ENCODE results near the gene GRIP2.

Gene GRIP2

DNA sequence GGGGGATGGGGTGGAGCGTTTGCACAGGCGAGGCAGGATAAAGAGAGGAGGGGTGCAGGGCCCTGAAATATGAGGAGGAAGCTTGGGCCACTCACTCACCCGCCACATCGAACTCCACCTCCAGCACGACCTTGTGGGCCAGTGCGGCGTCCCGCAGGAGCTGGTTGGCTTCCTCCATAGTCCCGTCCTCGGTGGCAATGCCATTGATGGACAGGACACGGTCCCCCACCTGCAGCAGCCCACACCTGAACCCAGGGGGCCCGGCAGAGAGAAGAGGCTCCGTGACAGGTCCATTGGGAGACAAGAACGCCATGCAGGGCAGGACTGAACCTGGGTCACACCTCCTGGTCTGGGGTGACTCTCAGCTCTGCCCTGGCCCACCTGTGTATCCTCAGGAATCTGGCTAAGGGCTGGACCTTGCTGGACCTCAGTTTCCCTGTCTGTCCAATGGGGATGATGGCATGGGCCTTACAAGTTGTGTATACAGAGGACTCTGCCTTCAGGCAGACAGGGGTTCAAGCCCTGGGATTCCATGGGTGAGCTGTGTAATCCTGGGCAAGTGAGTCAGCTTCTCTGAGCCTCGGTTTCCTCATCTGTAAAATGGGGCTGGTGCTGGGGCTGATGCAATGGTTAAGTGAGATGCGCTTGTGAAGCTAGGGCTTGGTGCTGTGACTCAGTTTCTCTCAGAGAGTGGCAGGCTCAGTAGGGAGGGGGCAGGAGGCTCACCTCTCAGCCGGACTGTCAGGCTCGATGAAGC, 26.4 kb downstream of the GRIP2 start:
- TF ChIP-seq, protein P1, sequence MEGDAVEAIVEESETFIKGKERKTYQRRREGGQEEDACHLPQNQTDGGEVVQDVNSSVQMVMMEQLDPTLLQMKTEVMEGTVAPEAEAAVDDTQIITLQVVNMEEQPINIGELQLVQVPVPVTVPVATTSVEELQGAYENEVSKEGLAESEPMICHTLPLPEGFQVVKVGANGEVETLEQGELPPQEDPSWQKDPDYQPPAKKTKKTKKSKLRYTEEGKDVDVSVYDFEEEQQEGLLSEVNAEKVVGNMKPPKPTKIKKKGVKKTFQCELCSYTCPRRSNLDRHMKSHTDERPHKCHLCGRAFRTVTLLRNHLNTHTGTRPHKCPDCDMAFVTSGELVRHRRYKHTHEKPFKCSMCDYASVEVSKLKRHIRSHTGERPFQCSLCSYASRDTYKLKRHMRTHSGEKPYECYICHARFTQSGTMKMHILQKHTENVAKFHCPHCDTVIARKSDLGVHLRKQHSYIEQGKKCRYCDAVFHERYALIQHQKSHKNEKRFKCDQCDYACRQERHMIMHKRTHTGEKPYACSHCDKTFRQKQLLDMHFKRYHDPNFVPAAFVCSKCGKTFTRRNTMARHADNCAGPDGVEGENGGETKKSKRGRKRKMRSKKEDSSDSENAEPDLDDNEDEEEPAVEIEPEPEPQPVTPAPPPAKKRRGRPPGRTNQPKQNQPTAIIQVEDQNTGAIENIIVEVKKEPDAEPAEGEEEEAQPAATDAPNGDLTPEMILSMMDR (IDR thresholded peaks at IDR 0.05; ENCODE audit: low read depth, low read length, missing control alignments): no peak
- no peak overlapping the region for H3K4me3 ChIP-seq (ENCODE audit: low read depth, low read length)
- in situ Hi-C loops (cut with HindIII; ENCODE audit: low sequenced_read_pairs): no loop called here
- DNase-seq (ENCODE audit: low read depth): no peak

DNA sequence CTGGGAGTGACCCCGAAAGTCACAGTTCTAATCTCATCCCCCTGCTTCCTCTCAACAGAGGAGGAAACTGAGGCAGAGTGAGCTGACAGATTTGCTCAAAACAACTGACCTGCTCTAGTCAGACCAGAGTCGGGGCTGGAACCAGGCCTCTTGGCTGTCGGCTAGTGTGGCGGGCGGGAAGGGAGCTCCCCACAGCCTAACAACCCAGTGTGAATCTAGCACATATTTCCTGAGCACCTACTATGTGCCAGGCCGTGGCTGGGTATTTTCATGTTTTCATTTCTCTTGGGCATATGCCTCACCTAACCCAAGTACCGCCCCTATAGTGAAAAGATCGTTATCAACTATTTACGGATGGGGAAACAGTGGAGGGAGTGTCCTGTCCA, 27.2 kb downstream of the GRIP2 start:
- H3K4me3 ChIP-seq (ENCODE audit: low read depth, low read length): no peak overlapping the region
- TF ChIP-seq, protein P1 (IDR thresholded peaks at IDR 0.05; ENCODE audit: low read depth, low read length, missing control alignments): no peak
- DNase-seq (ENCODE audit: low read depth): no peak
- in situ Hi-C loops (cut with HindIII; ENCODE audit: low sequenced_read_pairs): no loop called here

DNA sequence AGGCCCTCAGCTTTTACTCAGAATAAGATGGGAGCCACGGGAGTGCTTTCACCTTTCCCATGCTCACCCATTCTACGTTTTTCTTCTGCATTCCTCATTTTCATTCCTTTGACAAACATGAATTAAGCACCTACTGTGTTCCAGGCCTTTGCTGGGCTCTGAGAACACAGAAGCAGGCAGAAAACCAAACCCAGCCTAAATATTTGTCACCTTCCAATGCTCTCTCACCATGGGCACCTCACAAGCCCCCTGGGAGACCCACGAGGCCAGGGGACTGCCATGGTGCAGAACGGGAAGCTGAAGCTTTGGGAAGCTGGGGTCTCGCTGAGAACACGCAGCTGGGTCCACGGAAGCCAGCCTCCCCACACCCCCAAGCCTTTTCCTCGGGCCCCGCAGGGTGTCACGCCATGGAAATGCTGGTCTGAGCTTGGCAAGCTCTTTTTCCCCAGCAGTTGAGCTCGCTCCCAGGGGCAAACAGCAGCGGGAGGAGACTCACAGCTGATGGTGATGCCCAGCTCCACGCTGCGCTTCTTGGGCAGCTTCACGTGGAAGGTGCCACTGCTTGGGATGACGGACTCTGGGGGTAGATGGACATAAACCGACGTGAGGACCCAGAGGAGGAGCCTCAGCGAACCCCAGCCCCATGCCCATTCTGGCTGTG, 27.7 kb downstream of the GRIP2 start:
- TF ChIP-seq, protein P1 (IDR thresholded peaks at IDR 0.05; ENCODE audit: low read depth, low read length, missing control alignments): no peak
- DNase-seq (ENCODE audit: low read depth): no peak
- in situ Hi-C loops (cut with HindIII; ENCODE audit: low sequenced_read_pairs): no loop called here
- H3K4me3 ChIP-seq (ENCODE audit: low read depth, low read length): no peak overlapping the region

DNA sequence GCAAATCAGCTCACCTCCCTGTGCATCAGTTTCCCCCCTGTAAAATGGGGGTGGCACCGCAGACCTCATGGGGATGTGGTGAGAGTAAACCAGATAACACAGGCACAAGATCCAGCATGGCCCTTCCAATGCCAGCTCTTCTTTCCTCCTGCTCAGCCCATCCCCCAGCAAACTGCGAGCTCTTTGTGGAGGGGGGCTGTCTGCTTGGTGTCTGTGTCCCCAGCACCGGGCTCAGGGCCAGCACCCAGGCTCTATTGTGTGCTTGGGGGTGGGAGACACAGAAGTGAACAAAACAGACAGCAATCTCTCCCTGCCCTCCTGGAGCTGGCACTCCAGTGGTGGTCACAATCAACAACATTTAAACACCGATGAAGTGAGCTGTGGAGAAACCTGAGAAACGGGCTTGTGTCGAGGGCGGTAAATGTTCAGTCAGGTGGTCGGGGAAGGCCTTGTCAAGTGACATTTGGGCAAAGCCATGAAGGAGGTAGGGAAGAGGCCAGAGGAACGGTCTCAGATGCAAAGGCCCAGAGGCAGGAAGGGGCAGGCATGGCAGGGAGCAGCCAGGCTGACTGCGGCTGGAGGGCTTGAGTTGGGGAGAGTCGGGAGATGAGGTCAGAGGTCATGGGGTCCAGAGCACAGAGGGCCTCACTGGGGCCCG, 28.4 kb downstream of the GRIP2 start:
- in situ Hi-C loops (cut with HindIII; ENCODE audit: low sequenced_read_pairs): no loop called here
- no peak overlapping the region for H3K4me3 ChIP-seq (ENCODE audit: low read depth, low read length)

DNA sequence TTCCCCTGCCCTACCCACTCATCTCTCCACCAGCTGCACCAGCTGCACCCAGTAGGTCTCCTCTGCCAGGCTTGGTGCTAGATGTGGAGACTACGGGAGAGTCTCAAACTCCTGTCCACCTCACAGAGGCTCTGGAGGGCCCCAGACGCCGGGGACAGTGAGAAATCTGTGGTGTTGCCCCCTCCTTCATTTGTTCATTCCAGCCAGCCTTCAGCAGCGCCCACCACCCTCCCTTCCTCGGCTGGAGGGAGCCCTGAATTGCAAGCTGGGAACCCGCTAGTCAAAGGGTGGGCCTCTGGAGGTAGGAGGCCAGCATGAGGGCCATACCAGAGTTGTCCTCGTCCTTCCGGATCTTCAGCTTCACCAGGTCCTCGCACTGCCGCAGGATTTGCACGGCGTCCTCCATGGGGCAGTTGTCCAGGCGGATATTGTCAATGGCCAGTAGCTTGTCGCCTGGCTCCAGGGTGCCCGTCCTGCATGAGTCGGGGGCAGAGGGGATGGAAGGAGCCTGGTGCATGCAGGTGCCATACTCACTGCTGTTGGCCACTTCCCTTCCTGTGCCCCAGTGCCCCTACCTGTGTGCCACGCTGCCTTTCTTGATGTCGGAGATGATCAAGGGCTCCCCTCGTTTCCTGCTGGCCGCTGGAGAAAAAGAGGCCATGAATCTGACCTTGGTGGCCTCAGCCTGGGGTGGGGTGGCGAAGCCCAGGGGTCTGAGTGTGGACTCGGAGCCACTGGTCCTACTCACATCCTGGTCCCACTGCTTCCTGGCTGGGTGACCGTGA, 29.1 kb downstream of the GRIP2 start:
- no peak for DNase-seq (ENCODE audit: low read depth)
- TF ChIP-seq, protein P1 (IDR thresholded peaks at IDR 0.05; ENCODE audit: low read depth, low read length, missing control alignments): no peak
- H3K4me3 ChIP-seq (ENCODE audit: low read depth, low read length): no peak overlapping the region
- in situ Hi-C loops (cut with HindIII; ENCODE audit: low sequenced_read_pairs): no loop called here

More for the DNA sequence above, 28.4 kb downstream of the GRIP2 start:
- TF ChIP-seq, protein P1 (IDR thresholded peaks at IDR 0.05; ENCODE audit: low read depth, low read length, missing control alignments): no peak
- no peak for DNase-seq (ENCODE audit: low read depth)

DNA sequence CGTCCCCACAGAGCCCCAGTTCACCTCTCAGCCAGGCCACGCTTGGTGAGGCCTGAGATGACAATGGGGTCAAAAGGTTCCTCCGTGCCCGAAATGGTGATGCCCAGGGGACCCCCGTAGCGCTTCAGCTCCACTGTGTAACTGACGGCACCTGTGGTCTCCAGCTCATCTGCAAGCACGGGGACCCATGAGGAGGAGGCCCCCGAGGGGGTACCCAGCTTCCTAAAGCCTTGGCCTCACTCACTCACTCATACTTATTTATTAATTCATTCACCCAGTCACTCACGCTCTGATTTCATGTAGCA, 30.4 kb downstream of the GRIP2 start:
- TF ChIP-seq, protein P1 (IDR thresholded peaks at IDR 0.05; ENCODE audit: low read depth, low read length, missing control alignments): no peak
- in situ Hi-C loops (cut with HindIII; ENCODE audit: low sequenced_read_pairs): no loop called here
- DNase-seq (ENCODE audit: low read depth): no peak
- H3K4me3 ChIP-seq (ENCODE audit: low read depth, low read length): no peak overlapping the region

All from astrocyte of the cerebellum (primary cell).